NCI-H510A treated with DMSO at 0.1 percent for 48 hours (cell line): ENCODE measurements around the gene PFN4.

Source experiments
- DNase-seq: peaks from one replicate; lab custom pipeline; 2025; lab: John Stamatoyannopoulos, UW

The PFN4 gene

GRCh38 chr2:24077879-24078278, 45.3 kb downstream of the PFN4 start:
- no peak for DNase-seq

GRCh38 chr2:24077535-24077877, 45.6 kb downstream of the PFN4 start:
- DNase-seq = no peak

- DNase-seq = peak; percentile 62
These were observed 46.1 kb downstream of the PFN4 start for GRCh38 chr2:24076849-24077534.

- peak; percentile 99 for DNase-seq
These were observed 47.0 kb downstream of the PFN4 start, which contains the start of gene SF3B6 for GRCh38 chr2:24075915-24076848. SF3B6 (minus strand) TSS chr2:24076326; CDS start chr2:24076229, 97 bp downstream.

GRCh38 chr2:24075259-24075658, 47.9 kb downstream of the PFN4 start:
- no peak for DNase-seq

- DNase-seq = no peak
These were observed 49.3 kb downstream of the PFN4 start for GRCh38 chr2:24073816-24074215.

- DNase-seq = no peak
These were observed 50.9 kb downstream of the PFN4 start for GRCh38 chr2:24072259-24072658.

GRCh38 chr2:24065341-24065740, 57.8 kb downstream of the PFN4 start:
- DNase-seq = no peak
